HG03432 (cell line): ENCODE data around the gene CFAP58.
"Not testable (repeated sequence)": the region's sequence is repeated elsewhere in the genome, so short reads cannot be mapped to it uniquely, and the experiment has no call there.

Source experiments
- ATAC-seq: cut with Tn5 transposase; IDR thresholded peaks from one replicate; pipeline ENCODE4 v1.9.1; 2021; ENCODE audit warnings: mild to moderate bottlenecking, moderate library complexity; ENCODE audit not compliant: unreplicated experiment

The CFAP58 gene

GRCh38 chr10:104427989-104428388 lies 74.4 kb downstream of the CFAP58 start:
- no peak for ATAC-seq

GRCh38 chr10:104429846-104430245 lies 76.2 kb downstream of the CFAP58 start:
- no peak for ATAC-seq

- no peak for ATAC-seq
These were observed 76.7 kb downstream of the CFAP58 start for GRCh38 chr10:104430360-104430759.

- ATAC-seq: no peak
These were observed 80.0 kb downstream of the CFAP58 start for GRCh38 chr10:104433669-104434068.

- no peak for ATAC-seq
These were observed 81.0 kb downstream of the CFAP58 start for GRCh38 chr10:104434601-104435000.

- ATAC-seq: no peak
These were observed 82.2 kb downstream of the CFAP58 start for GRCh38 chr10:104435822-104436221.

GRCh38 chr10:104437226-104437625 lies 83.6 kb downstream of the CFAP58 start:
- no peak for ATAC-seq

- ATAC-seq: no peak
These were observed 86.6 kb downstream of the CFAP58 start for GRCh38 chr10:104440221-104440620.

GRCh38 chr10:104441329-104442000 lies 87.8 kb downstream of the CFAP58 start:
- no peak for ATAC-seq

- no peak for ATAC-seq
These were observed 91.7 kb downstream of the CFAP58 start for GRCh38 chr10:104445359-104445758.

- no peak for ATAC-seq
These were observed 92.5 kb downstream of the CFAP58 start for GRCh38 chr10:104446151-104446550.

- ATAC-seq: no peak
These were observed 93.7 kb downstream of the CFAP58 start for GRCh38 chr10:104447331-104447730.

GRCh38 chr10:104447906-104448305 lies 94.3 kb downstream of the CFAP58 start:
- ATAC-seq: no peak

GRCh38 chr10:104449391-104449790 lies 95.8 kb downstream of the CFAP58 start:
- no peak for ATAC-seq

GRCh38 chr10:104450490-104450889 lies 96.9 kb downstream of the CFAP58 start:
- no peak for ATAC-seq

GRCh38 chr10:104450954-104451353 lies 97.3 kb downstream of the CFAP58 start:
- ATAC-seq: no peak

GRCh38 chr10:104452977-104453376 lies 99.3 kb downstream of the CFAP58 start:
- ATAC-seq: no peak

GRCh38 chr10:104456802-104457542 lies 103.3 kb downstream of the CFAP58 start:
- no peak for ATAC-seq

- no peak for ATAC-seq
These were observed 103.9 kb downstream of the CFAP58 start for GRCh38 chr10:104457543-104457828.

- ATAC-seq: not testable (repeated sequence)
These were observed 111.9 kb downstream of the CFAP58 start for GRCh38 chr10:104465575-104465974.

GRCh38 chr10:104468818-104469217 lies 115.2 kb downstream of the CFAP58 start:
- not testable (repeated sequence) for ATAC-seq

GRCh38 chr10:104472505-104472904 lies 118.9 kb downstream of the CFAP58 start:
- no peak for ATAC-seq
